Thoracic aorta (tissue), 2 donors: Measurements from ENCODE around the gene ANAPC2. TPM values are rescaled to one million over a fixed set of nuclear protein-coding genes. Genes with fewer than 3 reads are reported as not detected.

Experiments
- ATAC-seq: fragments of 150-250 bp; one replicate; pipeline ENCODE4 v1.8.0; 2017; ENCODE audit warnings: low read depth; ENCODE audit not compliant: insufficient number of reproducible peaks, low FRiP score
- DNase-seq: peaks from one replicate; pipeline ENCODE4 v3.0.0-alpha.2; 2020; ENCODE audit warnings: low spot score
- H3K27ac ChIP-seq, 2 donors: fragments of 200-600 bp; sonication (generic); 1 replicate in 1 of 2; 2 replicates in 1 of 2; pipeline ENCODE4 v1.5.1; 2016; ENCODE audit warnings: mild to moderate bottlenecking in 2 of 2, moderate library complexity in 2 of 2
- H3K27me3 ChIP-seq: fragments of 200-600 bp; sonication (generic); replicated peaks from 2 replicates; pipeline ENCODE4 v1.6.0; 2016; ENCODE audit warnings: mild to moderate bottlenecking; ENCODE audit not compliant: insufficient read depth
- H3K36me3 ChIP-seq: fragments of 200-600 bp; sonication (generic); one replicate; pipeline ENCODE4 v1.5.1; 2016
- H3K4me1 ChIP-seq, 2 donors: fragments of 200-600 bp; sonication (generic); 1 replicate in 1 of 2; 2 replicates in 1 of 2; pipeline versions ENCODE4 v1.5.1 to v1.6.0; 2016; ENCODE audit warnings: low read depth in 2 of 2, mild to moderate bottlenecking in 1 of 2; ENCODE audit not compliant: control insufficient read depth in 1 of 2
- H3K4me3 ChIP-seq: fragments of 200-600 bp; sonication (generic); 2 replicates; pipeline ENCODE4 v1.5.1; 2016; ENCODE audit warnings: mild to moderate bottlenecking
- H3K9me3 ChIP-seq: fragments of 200-600 bp; sonication (generic); 2 replicates; pipeline ENCODE4 v1.5.1; 2016
- CTCF ChIP-seq: fragments of 200-600 bp; sonication (generic); IDR thresholded peaks from one replicate; pipeline ENCODE4 v1.5.1; 2019; ENCODE audit warnings: antibody characterized with exemption
- total RNA-seq, 2 donors: library from RNA; depleted of rRNA; stranded (reverse); fragments of >200 nt; gene quantifications; one replicate each; pipeline versions ENCODE4 v1.1.0 to v1.2.3, GENCODE V29; 2016

ANAPC2 gene
- total RNA-seq, 2 donors from 2014 or later = 25.2 to 43.0 TPM

DNA sequence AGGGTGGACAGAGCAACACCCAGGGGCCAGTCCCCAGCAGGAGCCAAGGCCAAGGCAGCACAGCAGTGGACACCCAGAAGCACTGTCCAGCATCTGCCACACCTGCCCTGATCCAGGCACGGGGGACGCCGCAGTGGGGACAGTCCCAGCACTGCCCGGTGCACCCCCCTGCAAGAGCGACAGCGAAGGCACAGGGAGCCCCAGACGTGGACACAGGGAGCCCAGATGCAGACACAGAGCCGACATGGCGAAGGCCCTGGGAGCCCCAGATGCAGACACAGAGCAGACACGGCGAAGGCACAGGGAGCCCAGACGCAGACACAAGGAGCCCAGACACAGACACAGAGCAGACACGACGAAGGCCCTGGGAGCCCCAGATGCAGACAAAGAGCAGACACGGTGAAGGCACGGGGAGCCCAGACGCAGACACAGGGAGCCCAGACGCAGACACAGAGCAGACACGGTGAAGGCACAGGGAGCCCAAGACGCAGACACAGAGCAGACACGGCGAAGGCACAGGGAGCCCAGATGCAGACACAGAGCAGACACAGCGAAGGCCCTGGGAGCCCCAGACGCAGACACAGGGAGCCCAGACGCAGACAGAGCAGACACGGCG lies 4.3 kb downstream of the ANAPC2 start:
- Histone ChIP-seq H3K9me3 (no peaks in the 10 kb centered on the region), H3K4me1 (peaks cover 18 to 21% of the 10 kb centered on the region in 2 donors), H3K27ac (no peak overlapping the region), H3K36me3 (peaks cover 59% of the 10 kb centered on the region), H3K27me3 (no peaks in the 10 kb centered on the region), H3K4me3 (no peak overlapping the region)
- DNase-seq = no peak
- TF ChIP-seq CTCF = no peak
- ATAC-seq = no peak

GRCh38 chr9:137182836-137183235 lies 5.5 kb downstream of the ANAPC2 start:
- Histone ChIP-seq H3K9me3 (no peaks in the 10 kb centered on the region), H3K36me3 (peaks cover 59% of the 10 kb centered on the region), H3K4me1 (peaks cover 18 to 21% of the 10 kb centered on the region in 2 donors), H3K27me3 (no peaks in the 10 kb centered on the region), H3K4me3 (no peak overlapping the region), H3K27ac (no peak overlapping the region)
- DNase-seq (no peak), ATAC-seq (no peak)
- no peak for TF ChIP-seq CTCF

DNA sequence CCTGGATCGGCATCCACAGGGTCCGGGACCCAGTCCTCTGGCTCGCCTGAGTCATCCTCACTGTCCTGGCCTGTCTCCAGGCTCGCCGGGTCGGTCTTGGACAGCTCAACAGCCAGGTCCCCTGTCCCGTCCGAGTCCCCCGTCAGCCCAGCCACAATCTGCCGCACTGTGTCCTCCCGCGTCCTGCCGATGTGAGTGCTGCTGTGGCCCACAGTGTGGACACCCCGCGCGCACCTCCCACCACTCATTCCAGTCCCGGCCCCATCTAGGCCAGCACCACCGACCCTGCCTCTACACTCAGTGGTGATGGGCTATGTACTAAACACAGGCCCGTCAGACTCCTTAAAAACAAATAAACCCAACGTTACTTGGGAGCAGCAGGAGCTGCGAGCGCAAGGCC lies 6.7 kb downstream of the ANAPC2 start:
- TF ChIP-seq CTCF = no peak
- no peaks in the 10 kb centered on the region for H3K9me3 ChIP-seq
- no peak for ATAC-seq
- no peak for DNase-seq
- peaks cover 59% of the 10 kb centered on the region for H3K36me3 ChIP-seq
- H3K4me3 ChIP-seq = no peak overlapping the region
- no peak overlapping the region for H3K27ac ChIP-seq
- peaks cover 7 to 9% of the 10 kb centered on the region in 2 donors for H3K4me1 ChIP-seq
- no peaks in the 10 kb centered on the region for H3K27me3 ChIP-seq

- no peaks in the 10 kb centered on the region for H3K9me3 ChIP-seq
- no peaks in the 10 kb centered on the region for H3K4me1 ChIP-seq
- no peak overlapping the region for H3K27ac ChIP-seq
- no peak for TF ChIP-seq CTCF
- H3K27me3 ChIP-seq = no peaks in the 10 kb centered on the region
- H3K36me3 ChIP-seq = peaks cover 55% of the 10 kb centered on the region
- DNase-seq (no peak), ATAC-seq (no peak)
- no peak overlapping the region for H3K4me3 ChIP-seq
These were observed 7.9 kb downstream of the ANAPC2 start for GRCh38 chr9:137180491-137180890.

DNA sequence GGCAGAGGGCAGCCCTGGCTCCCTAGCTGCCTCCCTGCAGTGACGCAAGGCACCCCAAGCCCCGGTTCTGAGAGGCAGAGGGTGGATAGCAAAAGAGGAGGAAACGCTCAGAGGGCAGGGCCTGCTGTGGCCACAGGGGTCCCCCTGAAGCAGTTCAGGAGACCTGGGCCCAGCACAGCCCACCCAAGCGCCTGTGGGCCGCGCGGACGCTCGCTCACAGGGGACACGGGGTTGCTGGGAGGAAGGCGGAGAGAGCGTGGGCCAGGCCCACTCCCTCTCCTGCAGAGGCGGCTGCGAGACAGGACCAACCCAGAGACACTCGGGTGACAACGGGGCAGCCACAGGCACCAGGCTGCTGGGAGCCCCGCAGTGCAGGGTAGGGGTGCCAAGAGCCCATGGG lies 8.6 kb downstream of the ANAPC2 start:
- Histone ChIP-seq H3K4me1 (no peaks in the 10 kb centered on the region), H3K27me3 (no peaks in the 10 kb centered on the region), H3K9me3 (no peaks in the 10 kb centered on the region), H3K4me3 (no peak overlapping the region), H3K36me3 (peaks cover 55% of the 10 kb centered on the region), H3K27ac (no peak overlapping the region)
- DNase-seq = no peak
- no peak for ATAC-seq
- TF ChIP-seq CTCF = no peak
